Occipital lobe (tissue), 2 donors: ENCODE measurements around the gene MLLT3. TPM values are rescaled to one million over a fixed set of nuclear protein-coding genes. Genes with fewer than 3 reads are reported as not detected.

Source experiments
- DNase-seq: peaks from one replicate; lab custom pipeline; 2025; lab: John Stamatoyannopoulos, UW
- total RNA-seq: library from RNA; depleted of rRNA; stranded (reverse); fragments of >200 nt; gene quantifications from one replicate; pipeline ENCODE4 v1.2.3, GENCODE V29; 2014

MLLT3 gene
- total RNA-seq, 1 donor from 2014 or later = 152 TPM

DNA sequence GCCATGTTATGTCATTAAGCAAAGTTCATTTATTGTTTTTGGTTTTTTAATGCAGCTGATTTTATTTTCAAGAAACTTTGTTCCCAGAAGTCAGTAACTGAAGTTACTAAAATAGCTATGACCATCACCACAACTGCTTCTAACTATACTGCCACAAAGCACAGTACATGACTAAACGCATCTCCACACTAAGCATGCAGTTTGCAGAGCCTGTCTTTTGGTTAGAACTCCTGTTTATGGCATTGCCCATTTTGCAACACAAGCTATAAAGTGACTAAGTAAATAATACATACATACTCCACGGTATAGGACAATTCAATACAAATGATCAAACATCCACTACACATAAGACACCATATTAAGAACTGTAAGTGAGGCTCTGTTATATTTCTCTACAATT lies 109.7 kb downstream of the MLLT3 start:
- no peak for DNase-seq

DNA sequence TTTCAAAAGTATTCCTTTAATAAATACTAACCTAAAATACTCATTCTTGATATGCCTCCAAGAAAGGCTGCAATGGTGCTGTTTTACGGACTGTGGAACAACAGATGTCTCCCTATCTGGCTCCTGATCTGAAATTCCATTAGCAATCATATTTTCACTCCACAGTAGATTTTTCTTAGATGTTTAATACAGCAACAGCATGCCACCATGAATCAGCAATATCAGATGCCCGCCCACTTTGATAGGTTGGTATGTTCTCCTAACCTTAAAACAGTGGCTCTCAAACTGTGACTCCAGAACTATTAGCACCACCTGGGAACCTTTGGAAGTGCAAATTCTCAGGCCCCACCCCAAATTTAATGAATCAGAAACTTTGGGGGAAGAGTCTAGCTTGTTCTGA lies 110.2 kb downstream of the MLLT3 start:
- no peak for DNase-seq

DNA sequence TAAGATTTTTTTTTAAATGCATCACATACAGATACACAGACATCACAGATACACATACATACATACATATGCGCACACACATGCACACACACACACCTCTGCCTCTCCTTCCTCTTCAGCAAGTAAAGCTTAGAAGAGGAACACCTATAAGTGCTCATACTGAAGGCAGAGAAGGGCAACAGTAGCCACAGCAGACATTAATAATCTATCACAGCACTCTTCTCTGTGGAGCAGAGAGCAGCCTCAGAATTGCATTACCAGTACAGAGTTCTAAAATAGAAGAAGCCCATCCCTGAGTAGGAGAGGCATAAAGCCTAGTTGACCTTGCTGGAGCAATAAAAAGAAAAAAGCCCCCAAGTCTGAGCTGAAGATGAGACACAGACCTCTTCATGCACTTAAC lies 110.6 kb downstream of the MLLT3 start:
- no peak for DNase-seq

DNA sequence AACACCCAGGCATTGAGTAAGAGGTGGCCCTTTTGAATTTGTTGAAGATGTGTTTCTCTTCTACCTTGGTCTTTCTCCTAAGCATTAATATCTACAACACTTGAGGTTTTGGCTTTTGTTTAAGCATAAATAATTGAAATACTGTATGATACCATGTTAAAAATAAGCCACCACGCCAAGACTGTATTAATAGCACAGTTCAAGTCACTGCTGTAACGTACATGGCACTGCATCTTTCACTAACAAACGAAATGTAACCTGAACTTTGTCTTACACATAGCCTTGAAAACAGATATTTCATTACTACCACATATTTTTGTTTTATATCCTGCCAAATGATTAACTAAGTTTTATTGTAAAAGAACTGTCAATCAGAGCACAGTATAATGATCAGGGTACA lies 112.8 kb downstream of the MLLT3 start:
- DNase-seq = no peak

DNA sequence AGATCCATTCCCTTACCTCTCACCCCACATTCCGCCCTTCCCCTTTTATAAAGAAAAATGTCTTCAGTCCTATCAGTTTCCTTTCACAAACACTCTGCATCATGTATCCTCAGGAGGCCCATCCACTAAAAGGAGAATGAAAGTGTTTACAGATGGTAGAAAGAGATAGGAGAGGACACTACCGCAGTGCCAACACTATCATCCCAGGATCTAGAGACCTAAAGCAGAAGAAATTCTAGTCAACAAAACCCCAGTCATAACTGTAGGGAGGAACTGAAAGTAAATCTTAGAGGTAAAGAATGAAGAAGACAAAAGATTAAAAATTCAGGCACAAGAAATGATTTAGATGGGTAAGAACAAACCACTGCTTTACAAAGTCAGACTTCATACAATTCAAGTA lies 114.1 kb downstream of the MLLT3 start:
- no peak for DNase-seq

DNA sequence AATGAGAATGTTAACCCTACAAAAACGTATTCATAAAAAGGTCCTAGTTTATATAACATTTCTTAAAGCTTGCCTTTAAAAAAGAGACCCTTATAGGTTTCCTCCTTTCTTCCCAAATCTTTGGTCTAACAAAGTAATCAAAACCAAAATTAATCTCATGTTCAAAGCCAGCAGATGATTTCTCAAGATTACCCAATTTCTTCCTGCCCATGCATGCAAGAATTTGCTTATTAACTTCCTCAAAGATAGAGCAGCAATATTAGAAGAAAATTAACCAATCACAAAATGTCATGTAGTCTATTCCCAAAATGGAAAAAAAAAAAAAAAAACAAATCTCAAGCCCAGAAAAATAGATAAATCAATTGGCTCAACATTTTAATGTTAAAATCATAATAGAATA lies 114.9 kb downstream of the MLLT3 start:
- DNase-seq = no peak

DNA sequence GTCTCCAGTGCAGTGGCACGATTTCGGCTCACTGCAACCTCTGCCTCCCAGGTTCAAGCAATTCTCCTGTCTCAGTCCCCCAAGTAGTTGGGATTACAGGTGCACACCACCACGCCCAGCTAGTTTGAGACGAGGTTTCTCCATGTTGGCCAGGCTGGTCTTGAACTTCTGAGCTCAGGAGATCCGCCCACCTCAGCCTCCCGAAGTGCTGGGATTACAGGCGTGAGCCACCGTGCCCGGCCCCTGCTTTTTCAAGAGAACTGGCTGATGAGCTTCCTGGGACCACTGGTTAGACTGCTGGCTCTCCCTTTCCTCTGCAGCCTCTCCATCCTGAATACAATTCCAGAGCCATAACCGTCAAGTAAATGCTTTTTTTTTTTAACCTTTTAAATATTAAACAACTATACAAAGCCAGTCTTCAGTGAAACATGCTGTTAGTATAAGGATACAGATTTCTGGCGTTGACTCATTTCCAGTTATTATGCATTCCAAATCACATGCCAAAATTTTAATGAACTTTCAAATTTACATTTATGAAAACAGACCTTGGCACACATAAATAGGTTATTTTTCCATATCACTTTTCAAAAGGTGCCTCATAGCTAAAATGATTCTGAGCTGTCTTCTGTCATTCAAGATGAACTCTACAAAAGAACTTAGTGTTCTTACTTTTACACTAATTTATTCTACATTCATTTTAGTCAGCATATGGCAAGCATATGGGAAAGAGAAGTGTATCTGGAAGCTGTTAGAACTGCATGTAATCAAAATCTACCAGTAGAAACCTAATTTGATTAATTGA lies 116.0 kb downstream of the MLLT3 start:
- no peak for DNase-seq

DNA sequence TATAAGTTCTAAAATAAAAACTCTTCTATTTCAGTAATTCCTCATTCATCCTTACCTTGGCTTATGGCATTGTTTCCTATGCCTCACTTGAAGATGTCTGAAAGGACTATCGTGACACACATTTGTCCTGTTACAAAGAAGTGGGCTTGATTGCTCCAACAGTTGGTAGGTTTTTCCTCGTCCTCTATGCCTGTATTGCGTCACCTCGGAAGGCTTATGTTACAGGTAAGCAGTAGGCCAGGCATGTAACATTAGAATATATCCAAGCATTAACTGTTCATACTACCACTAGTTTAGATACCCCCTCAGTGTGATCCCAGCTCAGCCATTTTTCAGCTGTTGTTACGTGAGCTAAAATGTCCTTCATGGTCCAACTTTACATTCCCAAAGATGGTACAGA lies 116.7 kb downstream of the MLLT3 start:
- no peak for DNase-seq

DNA sequence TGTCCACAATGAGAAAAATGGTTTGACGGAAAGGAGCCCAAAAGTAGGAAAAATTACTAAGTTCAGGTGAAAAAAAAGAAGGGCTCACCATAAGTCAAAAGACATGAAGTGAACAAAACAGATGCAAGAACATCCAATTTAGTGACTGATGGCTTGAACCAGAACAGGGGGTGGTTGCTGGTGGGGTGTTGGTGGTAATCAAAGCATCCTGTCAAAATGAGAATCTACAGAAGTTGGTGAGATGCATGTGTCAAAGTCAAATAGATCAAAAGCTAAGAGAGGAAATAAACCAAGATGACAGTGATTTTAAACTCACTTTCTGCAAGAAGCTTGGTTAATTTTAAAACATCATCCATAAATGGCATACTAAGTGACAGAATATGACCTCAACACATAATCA lies 117.4 kb downstream of the MLLT3 start:
- no peak for DNase-seq

DNA sequence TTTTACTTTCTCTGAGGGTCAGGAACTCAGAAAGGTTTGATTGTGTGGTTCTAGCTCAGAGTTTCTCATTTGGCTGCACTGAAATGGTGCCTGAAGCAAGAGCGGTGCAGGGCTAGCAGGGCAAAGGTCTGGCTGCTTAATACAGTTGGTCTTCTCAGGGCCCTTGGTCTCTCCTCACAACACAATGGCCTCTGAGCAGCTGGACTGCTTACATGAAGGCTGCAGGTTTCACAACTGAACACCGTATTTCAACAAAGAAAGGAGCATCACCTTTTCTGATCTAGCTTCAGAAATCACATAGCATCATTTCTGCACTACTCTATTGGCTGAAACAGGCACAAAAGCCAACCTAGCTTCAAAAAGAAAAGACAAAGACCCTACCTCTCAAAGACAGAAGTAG lies 122.2 kb downstream of the MLLT3 start:
- no peak for DNase-seq

DNA sequence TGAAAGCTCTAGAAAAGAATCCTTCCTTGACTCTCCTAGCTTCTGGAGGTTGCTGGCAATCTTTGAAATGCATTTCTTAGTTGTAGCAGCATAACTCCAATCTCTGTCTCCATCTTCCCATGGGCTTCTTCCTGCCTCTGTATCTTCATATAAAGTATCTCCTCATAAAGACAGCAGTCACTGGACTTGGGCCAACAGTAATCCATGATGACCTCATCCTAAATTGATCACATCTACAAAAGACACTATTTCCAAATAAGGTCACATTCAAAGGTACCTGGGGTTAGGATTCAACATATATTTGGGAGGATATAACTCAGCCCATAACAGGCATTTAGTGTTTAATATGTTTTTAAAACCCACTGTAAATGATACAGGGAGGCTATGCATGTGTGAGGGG lies 123.3 kb downstream of the MLLT3 start:
- no peak for DNase-seq

DNA sequence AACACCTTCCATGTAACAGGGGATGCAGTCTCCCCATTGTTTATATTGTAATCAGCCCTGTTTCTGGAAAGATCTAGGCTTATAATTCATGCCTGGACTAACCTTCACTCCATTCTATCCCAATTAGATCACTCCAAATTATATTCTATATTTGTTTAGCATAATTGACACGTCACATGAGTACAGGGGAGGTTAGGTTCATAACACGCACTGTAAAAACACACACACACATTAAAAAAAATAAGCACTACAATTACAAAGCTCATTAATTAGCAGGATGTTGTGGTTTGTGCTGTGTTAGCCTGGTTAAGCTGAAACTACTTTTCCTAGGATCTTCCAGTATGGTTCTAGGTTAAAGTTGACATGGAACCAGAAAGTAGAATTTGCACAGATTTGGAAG lies 126.0 kb downstream of the MLLT3 start:
- no peak for DNase-seq

DNA sequence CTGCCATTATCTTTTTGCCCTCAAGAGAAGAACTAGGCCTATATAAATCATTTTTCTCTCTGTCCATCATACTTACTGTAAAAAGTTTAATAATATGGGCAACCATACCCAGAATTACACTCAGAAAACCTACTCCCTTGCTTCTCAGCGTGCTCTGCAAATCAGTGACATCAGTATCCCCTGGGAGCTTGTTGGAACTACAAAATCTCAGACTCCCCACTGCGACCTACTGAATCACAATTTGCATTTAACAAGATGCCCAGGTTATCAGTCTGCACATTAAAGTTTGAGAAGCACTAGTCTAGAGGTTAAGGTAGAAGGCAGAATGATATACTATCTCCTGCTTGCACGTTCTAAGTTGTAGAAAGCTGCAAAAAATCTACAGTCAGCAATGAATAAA lies 127.2 kb downstream of the MLLT3 start:
- DNase-seq = no peak

DNA sequence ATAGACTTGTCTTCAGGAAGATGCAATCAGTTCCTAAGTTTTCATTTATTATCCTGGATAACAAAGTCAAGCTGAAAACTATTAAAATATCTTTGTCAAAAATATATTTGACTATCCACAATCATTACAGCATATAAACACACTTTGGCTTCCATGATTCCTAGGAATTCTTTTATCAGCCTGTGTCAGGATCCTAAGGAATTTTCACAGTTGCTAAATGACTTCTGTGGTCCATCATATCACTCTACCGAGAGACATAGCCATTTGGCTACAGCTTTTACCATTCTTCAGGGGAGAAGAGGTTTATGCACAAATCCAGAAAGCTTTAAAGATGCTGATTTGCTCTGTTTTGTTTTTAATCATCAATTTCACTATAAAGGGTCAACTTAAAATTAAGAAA lies 128.3 kb downstream of the MLLT3 start:
- DNase-seq = no peak

DNA sequence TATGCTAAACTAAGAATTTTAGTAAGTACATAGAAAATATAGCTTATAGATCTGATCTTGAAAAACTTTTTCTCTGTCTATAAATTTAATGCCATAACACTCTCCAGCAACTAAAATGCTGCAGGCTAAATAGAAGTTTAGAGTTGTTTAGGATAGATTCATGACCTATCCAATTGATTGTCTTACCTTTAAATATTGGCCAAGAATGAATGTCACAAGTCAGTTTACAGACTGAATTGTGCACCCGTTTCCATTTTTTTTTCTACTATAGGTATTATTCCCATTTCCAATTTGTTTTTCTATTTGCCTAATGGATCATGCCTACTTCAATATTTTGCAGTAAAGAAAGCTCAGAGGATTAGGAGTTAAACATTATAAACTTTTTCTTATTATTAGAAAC lies 129.5 kb downstream of the MLLT3 start:
- no peak for DNase-seq

DNA sequence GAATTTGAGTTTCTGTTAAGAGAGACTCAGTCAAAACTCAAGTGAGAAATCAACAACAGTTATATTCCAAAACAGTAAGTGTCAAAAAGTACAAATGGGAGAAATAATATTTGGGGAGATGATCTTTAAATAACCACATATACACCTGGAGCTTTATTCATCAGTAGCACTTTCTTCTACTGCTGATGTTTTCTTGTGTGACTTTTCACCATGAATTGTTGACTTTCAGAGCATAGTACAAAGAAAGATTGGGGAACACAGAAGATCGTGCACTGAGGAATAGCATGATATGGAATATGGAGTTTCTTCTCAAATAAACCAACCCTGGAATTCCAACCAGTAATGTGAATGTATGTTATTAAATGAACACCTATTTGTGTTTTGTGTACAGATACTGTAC lies 130.7 kb downstream of the MLLT3 start:
- DNase-seq = no peak

DNA sequence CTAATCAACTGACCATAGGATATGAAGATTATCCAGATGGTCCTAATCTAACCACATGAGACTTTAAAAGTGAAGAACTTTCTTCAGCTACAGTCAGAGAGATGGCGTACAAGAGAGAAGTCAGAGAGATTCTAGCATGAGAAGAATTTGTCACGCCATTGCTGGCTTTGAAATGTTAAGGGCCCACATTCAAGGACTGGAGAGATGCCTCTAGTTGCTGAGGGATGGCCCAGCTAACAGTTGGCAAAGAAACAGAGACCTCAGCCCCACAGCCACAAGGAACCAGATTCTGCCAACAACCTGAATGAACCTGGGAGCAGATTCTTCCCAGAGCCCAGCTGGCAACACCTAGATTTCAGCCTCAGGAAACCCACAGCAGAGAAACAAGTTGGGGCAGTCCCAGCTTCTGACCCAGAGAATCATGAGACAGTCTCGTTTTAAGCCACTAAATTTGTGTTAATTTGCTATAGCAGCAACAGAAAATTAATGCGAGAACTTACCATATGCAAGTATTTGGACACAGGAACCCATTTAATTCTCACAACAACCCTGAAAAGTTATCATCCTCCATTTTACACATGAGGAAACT lies 132.0 kb downstream of the MLLT3 start:
- no peak for DNase-seq

DNA sequence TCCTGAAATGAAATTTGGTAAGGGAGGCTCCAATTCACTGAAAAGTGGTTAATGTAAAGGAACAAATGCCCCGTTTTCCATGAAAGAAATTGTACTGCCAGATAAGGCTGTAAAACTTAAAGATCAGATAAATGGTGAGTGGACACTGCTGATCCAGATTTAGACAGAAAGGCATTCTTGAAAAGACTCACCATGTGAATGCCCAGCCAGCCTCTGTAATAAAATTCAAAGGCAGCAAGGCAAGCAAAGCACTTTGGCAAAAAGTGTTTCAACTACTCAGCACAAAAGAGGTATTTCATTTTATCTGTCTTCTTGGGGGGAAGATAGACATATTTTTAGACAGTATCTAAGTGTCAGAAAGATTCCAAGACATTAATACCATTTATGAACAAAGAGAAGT lies 133.6 kb downstream of the MLLT3 start:
- DNase-seq = no peak

DNA sequence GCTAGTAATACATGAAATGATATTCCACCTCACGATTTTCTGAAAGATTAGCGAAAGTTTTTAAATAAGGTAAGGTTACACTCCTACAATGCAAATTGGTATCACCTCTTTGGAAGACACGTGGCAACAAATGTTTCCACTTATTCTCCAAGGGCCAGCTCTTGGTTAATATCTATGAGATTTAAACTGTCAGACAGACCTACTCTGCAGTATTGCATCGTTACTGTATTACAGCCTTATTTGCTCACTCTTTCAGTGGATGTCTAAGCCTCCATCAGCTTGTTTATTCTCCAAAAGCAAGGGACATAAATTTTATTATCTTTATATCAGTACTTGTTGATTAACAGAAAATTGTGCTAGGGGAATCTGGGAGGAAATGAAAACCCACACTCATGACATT lies 135.7 kb downstream of the MLLT3 start:
- no peak for DNase-seq

DNA sequence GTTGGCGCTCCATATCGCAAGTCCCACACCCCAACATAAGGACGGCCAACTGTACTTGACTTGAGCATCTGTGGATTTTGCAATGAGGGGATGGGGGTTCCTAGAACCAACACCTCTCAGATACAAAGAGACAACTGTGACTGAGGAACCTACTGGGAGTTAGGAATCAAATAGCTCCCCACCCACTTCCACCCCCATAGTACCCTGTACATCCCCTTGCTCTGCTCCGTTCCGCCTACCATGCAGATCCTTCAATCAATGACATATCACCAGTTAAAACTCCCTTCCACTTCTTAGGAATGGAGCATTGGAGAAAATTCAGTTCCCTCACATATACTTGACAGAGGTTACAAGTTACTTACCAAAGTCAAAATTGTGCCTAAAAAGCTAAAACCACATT lies 140.9 kb downstream of the MLLT3 start:
- no peak for DNase-seq

DNA sequence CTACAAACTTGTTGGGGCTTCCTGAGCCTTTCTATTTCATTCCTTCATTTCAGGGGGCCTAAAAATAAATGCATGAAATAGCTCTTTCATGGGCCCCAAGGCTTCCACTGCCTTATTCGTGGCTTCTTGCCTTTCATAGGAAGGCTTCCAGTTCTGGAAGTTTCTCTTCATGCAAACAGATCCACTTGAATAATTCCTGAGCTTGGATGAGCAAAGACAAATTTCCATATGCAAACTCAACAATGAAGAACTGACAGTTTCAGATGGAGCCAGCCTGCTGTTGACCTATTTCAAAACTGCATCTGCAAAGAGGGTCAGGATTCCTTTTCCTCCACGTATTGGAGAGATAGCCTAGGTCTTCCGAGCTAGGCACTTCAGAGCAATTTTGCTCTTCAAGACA lies 142.1 kb downstream of the MLLT3 start:
- no peak for DNase-seq

DNA sequence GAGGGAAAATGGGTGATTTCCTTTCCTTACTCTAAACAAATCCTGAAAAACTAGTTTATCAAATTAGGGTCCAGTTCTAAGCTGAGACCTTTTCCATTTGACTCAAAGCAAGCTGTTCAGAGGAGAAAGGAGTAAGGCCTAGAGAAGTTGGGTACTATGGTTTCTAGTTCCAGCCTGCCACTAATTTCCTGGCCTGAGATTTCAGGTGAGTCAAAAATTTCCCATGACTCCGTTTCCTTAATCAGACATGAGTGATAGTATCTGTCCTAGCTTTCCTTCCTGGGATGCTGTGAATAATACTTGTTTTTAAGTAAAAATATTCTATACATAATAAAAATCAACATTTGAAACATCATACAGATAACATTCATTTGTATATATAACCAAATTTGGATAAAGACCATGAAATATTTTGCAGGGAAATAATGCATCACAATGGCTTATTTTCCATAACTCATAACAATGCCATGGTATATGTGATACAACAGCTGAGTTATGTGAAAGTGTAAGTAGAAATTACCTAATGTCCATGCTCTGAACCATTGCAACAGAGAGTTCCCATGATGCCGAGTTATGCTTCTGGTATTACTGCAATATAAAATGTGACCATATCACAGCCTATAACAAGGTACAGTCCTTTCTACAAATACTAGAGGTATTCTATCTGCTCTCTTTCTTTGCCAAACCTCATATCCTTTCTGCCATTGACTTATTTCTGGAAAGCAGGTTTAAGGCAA lies 142.7 kb downstream of the MLLT3 start:
- DNase-seq = no peak

DNA sequence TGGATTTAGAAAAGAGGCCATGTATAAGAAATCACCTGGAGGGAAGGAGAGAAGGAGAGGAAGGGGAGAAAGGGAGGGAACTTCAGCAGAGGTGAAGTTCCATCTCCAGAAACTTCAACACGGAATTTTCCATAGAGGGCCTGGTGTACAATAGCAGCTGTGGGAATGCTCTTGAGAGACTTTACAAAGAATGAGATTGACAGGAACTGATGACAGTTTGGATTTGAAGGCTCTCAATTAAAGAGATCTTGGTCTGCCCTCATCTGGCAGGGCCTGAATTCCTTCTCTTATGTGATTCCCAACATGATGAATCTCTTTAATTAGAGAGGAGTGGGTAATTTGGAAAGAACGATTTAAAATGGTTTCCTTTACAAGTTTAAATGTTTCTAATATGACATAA lies 143.5 kb downstream of the MLLT3 start:
- no peak for DNase-seq
